H9 (cell line): ENCODE data around the gene TTF2. TPM values are rescaled to one million over a fixed set of nuclear protein-coding genes. Genes with fewer than 3 reads are reported as not detected.

Source experiments
- DNase-seq: peaks from one replicate; pipeline ENCODE4 v3.0.0-alpha.2; 2017
- H2AFZ ChIP-seq: one replicate; pipeline ENCODE4 v1.6.1; 2013; ENCODE audit warnings: mild to moderate bottlenecking, low read length, control low read depth, moderate library complexity
- H2AK5ac ChIP-seq: 2 replicates; pipeline ENCODE4 v1.6.1; 2013; ENCODE audit warnings: low read length, control low read depth, mixed read lengths; ENCODE audit not compliant: insufficient read length
- H2BK120ac ChIP-seq: one replicate; pipeline ENCODE4 v1.6.1; 2013; ENCODE audit warnings: low read depth, mild to moderate bottlenecking, low read length, control low read depth, inconsistent platforms; ENCODE audit not compliant: poor library complexity, severe bottlenecking
- H2BK12ac ChIP-seq: 2 replicates; pipeline ENCODE4 v1.6.1; 2013; ENCODE audit warnings: low read length, control low read depth, mixed read lengths, low read depth; ENCODE audit not compliant: insufficient read length
- H2BK15ac ChIP-seq: 2 replicates; pipeline ENCODE4 v1.6.1; 2013; ENCODE audit warnings: low read depth, low read length, control low read depth
- H2BK20ac ChIP-seq: one replicate; pipeline ENCODE4 v1.6.1; 2013; ENCODE audit warnings: low read depth, mild to moderate bottlenecking, low read length, control low read depth, inconsistent platforms; ENCODE audit not compliant: poor library complexity, severe bottlenecking
- H2BK5ac ChIP-seq: 2 replicates; pipeline ENCODE4 v1.6.1; 2013; ENCODE audit warnings: low read length, control low read depth, mixed read lengths; ENCODE audit not compliant: insufficient read length
- H3K14ac ChIP-seq: 2 replicates; pipeline ENCODE4 v1.6.1; 2013; ENCODE audit warnings: low read length, control low read depth; ENCODE audit not compliant: insufficient read depth
- H3K18ac ChIP-seq: 2 replicates; pipeline ENCODE4 v1.6.1; 2013; ENCODE audit warnings: low read depth, mild to moderate bottlenecking, mixed read lengths, low read length, control low read depth; ENCODE audit not compliant: insufficient read length
- H3K23ac ChIP-seq: 2 replicates; pipeline ENCODE4 v1.6.1; 2013; ENCODE audit warnings: low read length, control low read depth, mixed read lengths, low read depth; ENCODE audit not compliant: insufficient read length
- H3K23me2 ChIP-seq: 2 replicates; pipeline ENCODE4 v1.6.1; 2013; ENCODE audit warnings: low read depth, mild to moderate bottlenecking, mixed read lengths, low read length, control low read depth; ENCODE audit not compliant: insufficient read length, poor library complexity, severe bottlenecking
- H3K27ac ChIP-seq: 2 replicates; pipeline ENCODE4 v1.5.1; 2013; ENCODE audit warnings: low read length, control low read depth, mixed read lengths, low read depth; ENCODE audit not compliant: insufficient read length
- H3K27me3 ChIP-seq: 2 replicates; pipeline ENCODE4 v1.6.1; 2013; ENCODE audit warnings: low read length, control low read depth, inconsistent platforms; ENCODE audit not compliant: insufficient read depth
- H3K4ac ChIP-seq: 2 replicates; pipeline ENCODE4 v1.6.1; 2013; ENCODE audit warnings: low read depth, mild to moderate bottlenecking, control low read depth, inconsistent platforms, low read length, moderate library complexity
- H3K4me1 ChIP-seq: 2 replicates; pipeline ENCODE4 v1.6.1; 2013; ENCODE audit warnings: low read length, control low read depth, inconsistent platforms; ENCODE audit not compliant: insufficient read depth
- H3K4me2 ChIP-seq: 2 replicates; pipeline ENCODE4 v1.6.1; 2013; ENCODE audit warnings: low read length, control low read depth, mixed read lengths; ENCODE audit not compliant: insufficient read length, insufficient read depth
- H3K56ac ChIP-seq: 2 replicates; pipeline ENCODE4 v1.6.1; 2013; ENCODE audit warnings: low read depth, mild to moderate bottlenecking, mixed read lengths, low read length, control low read depth; ENCODE audit not compliant: insufficient read length
- H3K79me1 ChIP-seq: 2 replicates; pipeline ENCODE4 v1.6.1; 2013; ENCODE audit warnings: low read depth, mild to moderate bottlenecking, moderate library complexity, low read length, control low read depth, inconsistent platforms; ENCODE audit not compliant: insufficient read depth, poor library complexity, severe bottlenecking
- H3K79me2 ChIP-seq: 2 replicates; pipeline ENCODE4 v1.6.1; 2013; ENCODE audit warnings: low read length, control low read depth, inconsistent platforms; ENCODE audit not compliant: insufficient read depth
- H3K9ac ChIP-seq: 2 replicates; pipeline ENCODE4 v1.6.1; 2013; ENCODE audit warnings: low read length, control low read depth, mixed read lengths; ENCODE audit not compliant: insufficient read length; ENCODE audit errors: extremely low read depth
- H3K9me3 ChIP-seq: one replicate; pipeline ENCODE4 v1.6.1; 2013; ENCODE audit warnings: low read depth, low read length, inconsistent platforms; ENCODE audit not compliant: control insufficient read depth
- H3T11ph ChIP-seq: one replicate; pipeline ENCODE4 v1.6.1; 2013; ENCODE audit warnings: mild to moderate bottlenecking, low read length, control low read depth, inconsistent platforms
- H4K20me1 ChIP-seq: one replicate; pipeline ENCODE4 v1.6.1; 2013; ENCODE audit not compliant: control insufficient read depth, insufficient read length, insufficient read depth
- H4K5ac ChIP-seq: 2 replicates; pipeline ENCODE4 v1.6.1; 2013; ENCODE audit warnings: low read depth, mild to moderate bottlenecking, mixed read lengths, low read length, control low read depth; ENCODE audit not compliant: insufficient read length
- H4K8ac ChIP-seq: replicated peaks from 2 replicates; pipeline ENCODE4 v1.6.1; 2013; ENCODE audit warnings: low read length, control low read depth, mixed read lengths, low read depth; ENCODE audit not compliant: insufficient read length
- H4K91ac ChIP-seq: 2 replicates; pipeline ENCODE4 v1.6.1; 2013; ENCODE audit warnings: low read depth, mild to moderate bottlenecking, moderate library complexity, mixed read lengths, low read length, control low read depth; ENCODE audit not compliant: insufficient read length
- H3K27ac Mint-ChIP-seq, 3 experiments: 2 replicates in 2 of 3; 3 replicates in 1 of 3; pipeline ENCODE4 v1.8.0; 2020 to 2021; ENCODE audit warnings: mixed read lengths in 3 of 3, mild to moderate bottlenecking in 1 of 3, moderate library complexity in 1 of 3
- H3K27me3 Mint-ChIP-seq: 2 replicates; pipeline ENCODE4 v1.8.0; 2021; ENCODE audit warnings: low read depth, mild to moderate bottlenecking, moderate library complexity, mixed read lengths
- H3K36me3 Mint-ChIP-seq, 3 experiments: 2 replicates in 2 of 3; 3 replicates in 1 of 3; pipeline ENCODE4 v1.8.0; 2020 to 2021; ENCODE audit warnings: low read depth in 3 of 3, mixed read lengths in 3 of 3; ENCODE audit not compliant: insufficient read depth in 1 of 3
- H3K4me1 Mint-ChIP-seq, 2 experiments: 2 replicates each; pipeline ENCODE4 v1.8.0; 2020; ENCODE audit warnings: mixed read lengths in 2 of 2
- H3K4me3 Mint-ChIP-seq, 2 experiments: 2 replicates in 1 of 2; 3 replicates in 1 of 2; pipeline ENCODE4 v1.8.0; 2020 to 2021; ENCODE audit warnings: mild to moderate bottlenecking in 2 of 2, mixed read lengths in 2 of 2, moderate library complexity in 1 of 2
- H3K9me3 Mint-ChIP-seq, 2 experiments: 2 replicates in 1 of 2; 3 replicates in 1 of 2; pipeline ENCODE4 v1.8.0; 2020; ENCODE audit warnings: mild to moderate bottlenecking in 2 of 2, mixed read lengths in 2 of 2, moderate library complexity in 1 of 2
- WGBS: extraction: QIAGEN DNeasy Blood & Tissue Kit; methylation state at CpG from one replicate; pipeline ENCODE4 v1.1.7; 2013; ENCODE audit warnings: missing lambda C conversion rate, low lambda C conversion rate, mixed read lengths; ENCODE audit not compliant: insufficient read length; ENCODE audit errors: extremely low coverage; 5-methylcytosine and 5-hydroxymethylcytosine counted together
- total RNA-seq: library from RNA; stranded (reverse); gene quantifications from 2 replicates; pipeline ENCODE4 v1.2.1, GENCODE V29; 2021
- TF ChIP-seq, protein P1 (sequence below): fragments of 200-600 bp; sonication (generic); conservative IDR thresholded peaks from 3 replicates; pipeline ENCODE4 v1.8.0; 2021; ENCODE audit warnings: antibody characterized with exemption, mild to moderate bottlenecking

The TTF2 gene
- total RNA-seq, 1 experiment from 2014 or later = 86.4 TPM

DNA sequence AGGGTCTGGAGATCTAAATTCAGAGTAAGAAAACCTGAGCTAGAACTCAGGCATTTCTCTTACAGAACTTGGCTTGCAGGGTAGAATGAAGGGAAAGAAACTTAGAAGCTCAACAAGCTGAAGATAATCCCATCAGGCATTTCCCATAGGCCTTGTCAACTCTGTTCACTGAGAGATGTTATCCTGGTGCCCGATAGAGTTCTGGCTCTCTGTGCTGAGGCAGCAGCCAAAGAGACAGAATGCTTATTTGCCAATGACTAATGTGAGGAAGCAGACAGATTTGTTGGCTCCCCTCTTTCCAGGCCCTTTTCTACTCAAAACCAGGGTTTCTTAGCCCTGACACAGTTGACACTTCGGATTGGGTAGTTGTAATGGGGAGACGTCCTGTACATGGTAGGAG lies 83.7 kb downstream of the TTF2 start:
- no peak for DNase-seq
- peaks cover 3% of the 10 kb centered on the region; the same call in 1 of the 2 replicates for H3K4me1 ChIP-seq
- WGBS = no CpG with 5 or more reads among the region's 3 CpGs

More for the DNA sequence above, 83.7 kb downstream of the TTF2 start:
- Histone ChIP-seq H3K56ac (no peak overlapping the region), H3K23ac (no peak overlapping the region), H4K5ac (no peak overlapping the region), H3T11ph (no peak overlapping the region), H3K27ac (no peak overlapping the region), H4K91ac (no peak overlapping the region), H3K23me2 (no peaks in the 10 kb centered on the region), H3K4me2 (no peak overlapping the region), H3K79me1 (no peaks in the 10 kb centered on the region), H2BK5ac (no peak overlapping the region), H2BK15ac (no peak overlapping the region), H3K18ac (no peak overlapping the region), H4K8ac (no peak overlapping the region), H2BK20ac (no peak overlapping the region), H3K9me3 (no peaks in the 10 kb centered on the region), H2AK5ac (no peak overlapping the region), H2AFZ (no peak overlapping the region), H4K20me1 (no peaks in the 10 kb centered on the region), H3K14ac (no peak overlapping the region), H3K27me3 (no peaks in the 10 kb centered on the region), H3K79me2 (no peaks in the 10 kb centered on the region), H2BK120ac (no peak overlapping the region), H3K9ac (no peak overlapping the region), H2BK12ac (no peak overlapping the region), H3K4ac (no peak overlapping the region)
- Mint-ChIP-seq H3K9me3 (no peaks in the 10 kb centered on the region), H3K4me3 (no peak overlapping the region), H3K27ac (no peak overlapping the region), H3K36me3 (no peaks in the 10 kb centered on the region), H3K4me1 (peaks cover 21 to 24% of the 10 kb centered on the region in 2 experiments), H3K27me3 (no peaks in the 10 kb centered on the region)
- TF ChIP-seq, protein P1, sequence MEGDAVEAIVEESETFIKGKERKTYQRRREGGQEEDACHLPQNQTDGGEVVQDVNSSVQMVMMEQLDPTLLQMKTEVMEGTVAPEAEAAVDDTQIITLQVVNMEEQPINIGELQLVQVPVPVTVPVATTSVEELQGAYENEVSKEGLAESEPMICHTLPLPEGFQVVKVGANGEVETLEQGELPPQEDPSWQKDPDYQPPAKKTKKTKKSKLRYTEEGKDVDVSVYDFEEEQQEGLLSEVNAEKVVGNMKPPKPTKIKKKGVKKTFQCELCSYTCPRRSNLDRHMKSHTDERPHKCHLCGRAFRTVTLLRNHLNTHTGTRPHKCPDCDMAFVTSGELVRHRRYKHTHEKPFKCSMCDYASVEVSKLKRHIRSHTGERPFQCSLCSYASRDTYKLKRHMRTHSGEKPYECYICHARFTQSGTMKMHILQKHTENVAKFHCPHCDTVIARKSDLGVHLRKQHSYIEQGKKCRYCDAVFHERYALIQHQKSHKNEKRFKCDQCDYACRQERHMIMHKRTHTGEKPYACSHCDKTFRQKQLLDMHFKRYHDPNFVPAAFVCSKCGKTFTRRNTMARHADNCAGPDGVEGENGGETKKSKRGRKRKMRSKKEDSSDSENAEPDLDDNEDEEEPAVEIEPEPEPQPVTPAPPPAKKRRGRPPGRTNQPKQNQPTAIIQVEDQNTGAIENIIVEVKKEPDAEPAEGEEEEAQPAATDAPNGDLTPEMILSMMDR = no peak
